ENCODE data around the gene PRKCA.

Gene PRKCA

GRCh38 chr17:66762276-66762675 lies 459.9 kb downstream of the PRKCA start:
- no peak for DNase-seq

GRCh38 chr17:66763056-66763455 lies 460.6 kb downstream of the PRKCA start:
- DNase-seq = no peak

DNA sequence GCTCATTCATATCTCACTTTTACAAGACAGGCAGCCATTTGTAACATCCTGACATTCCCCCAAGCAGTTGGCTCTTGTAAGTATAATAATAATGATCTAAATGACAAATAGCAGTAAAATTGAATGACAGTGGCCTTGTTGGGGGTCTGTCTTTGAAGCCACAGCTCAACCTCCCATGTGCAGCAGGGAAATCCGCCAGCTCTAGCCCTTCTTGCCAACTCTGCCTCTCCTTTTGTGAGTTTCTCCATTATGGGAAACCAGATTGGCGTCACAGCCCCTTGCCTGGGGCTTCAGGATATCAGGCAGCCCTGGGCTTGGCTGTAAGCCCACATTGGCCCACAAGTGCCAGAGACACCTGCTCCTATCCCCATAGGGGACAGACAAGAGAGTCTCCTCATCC lies 462.1 kb downstream of the PRKCA start:
- DNase-seq = peak; percentile 13

- DNase-seq = peak; percentile 78
Observed at GRCh38 chr17:66767154-66767933, 464.9 kb downstream of the PRKCA start.

- no peak for DNase-seq
Observed at GRCh38 chr17:66769911-66770310, 467.5 kb downstream of the PRKCA start.

DNA sequence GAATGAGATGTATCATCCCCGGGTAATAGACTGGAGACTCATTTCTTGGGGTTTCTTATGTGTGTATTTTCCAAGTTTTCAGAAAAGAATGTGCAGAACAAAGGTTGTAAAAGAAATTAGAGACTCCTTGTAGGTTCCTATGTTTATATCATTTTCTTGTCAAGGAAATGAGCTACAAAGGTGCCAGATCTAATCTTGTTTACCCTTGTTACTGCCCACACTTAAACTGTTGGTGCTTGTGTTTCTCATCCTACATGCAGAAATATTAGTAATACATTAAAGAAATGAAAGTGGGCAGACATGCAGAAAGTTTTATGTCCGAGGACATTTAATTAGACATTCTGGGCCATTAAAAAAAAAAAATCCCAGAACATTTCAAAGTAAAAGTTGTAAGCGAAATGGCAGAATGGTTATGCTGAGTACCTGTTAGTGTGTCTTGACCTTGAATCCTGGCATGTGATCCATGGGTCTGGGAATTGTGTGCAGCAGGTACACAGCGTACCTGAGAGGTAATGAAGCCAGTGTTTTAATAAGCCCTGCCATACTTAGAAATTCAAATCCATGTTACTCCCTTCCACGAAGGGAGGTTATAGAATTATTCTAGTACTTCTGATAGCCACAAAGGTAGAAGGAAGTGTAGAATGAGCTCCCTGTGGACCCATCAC lies 469.9 kb downstream of the PRKCA start:
- no peak for DNase-seq

GRCh38 chr17:66775271-66775670 lies 472.9 kb downstream of the PRKCA start:
- no peak for DNase-seq

GRCh38 chr17:66775881-66776400 lies 473.5 kb downstream of the PRKCA start:
- DNase-seq = no peak

DNA sequence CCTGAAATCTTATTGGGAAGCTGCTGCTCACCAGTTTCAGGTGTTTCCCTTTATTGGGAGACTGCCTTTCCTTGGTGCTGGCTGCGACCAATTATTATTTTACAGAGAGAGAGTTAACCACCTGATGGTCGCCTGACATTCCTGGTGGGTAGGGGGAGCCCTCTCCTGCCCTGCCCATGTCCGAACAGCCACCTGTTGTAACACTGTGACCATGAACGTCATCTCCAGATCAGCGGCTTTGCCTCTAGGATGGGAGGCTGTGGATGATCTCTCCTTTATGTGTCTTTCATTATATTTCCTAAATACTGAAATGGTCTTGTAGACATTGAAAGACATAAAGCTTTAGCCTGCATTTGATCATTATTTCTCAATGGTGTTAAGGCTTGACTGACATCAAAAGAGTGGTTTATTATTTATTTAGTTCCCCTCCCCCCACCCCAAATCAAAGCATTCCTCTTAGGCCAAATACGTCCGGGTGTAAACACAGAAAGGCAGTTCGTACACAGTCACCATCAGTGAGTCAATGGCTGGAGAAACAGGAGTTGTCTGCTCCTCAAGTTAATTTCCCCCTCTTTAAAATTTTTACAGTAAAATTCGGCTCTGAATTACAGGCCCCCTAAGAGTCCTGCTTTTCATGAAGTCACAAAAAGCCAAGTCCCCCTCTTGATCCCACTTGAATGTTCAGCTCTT lies 474.7 kb downstream of the PRKCA start:
- no peak for DNase-seq

GRCh38 chr17:66777689-66778225 lies 475.3 kb downstream of the PRKCA start:
- no peak for DNase-seq

GRCh38 chr17:66778531-66779236 lies 476.3 kb downstream of the PRKCA start:
- no peak for DNase-seq

- DNase-seq = no peak
Observed at GRCh38 chr17:66779237-66779606, 476.8 kb downstream of the PRKCA start.

GRCh38 chr17:66781135-66781534 lies 478.7 kb downstream of the PRKCA start:
- no peak for DNase-seq

GRCh38 chr17:66782851-66783250 lies 480.4 kb downstream of the PRKCA start:
- DNase-seq = no peak

DNA sequence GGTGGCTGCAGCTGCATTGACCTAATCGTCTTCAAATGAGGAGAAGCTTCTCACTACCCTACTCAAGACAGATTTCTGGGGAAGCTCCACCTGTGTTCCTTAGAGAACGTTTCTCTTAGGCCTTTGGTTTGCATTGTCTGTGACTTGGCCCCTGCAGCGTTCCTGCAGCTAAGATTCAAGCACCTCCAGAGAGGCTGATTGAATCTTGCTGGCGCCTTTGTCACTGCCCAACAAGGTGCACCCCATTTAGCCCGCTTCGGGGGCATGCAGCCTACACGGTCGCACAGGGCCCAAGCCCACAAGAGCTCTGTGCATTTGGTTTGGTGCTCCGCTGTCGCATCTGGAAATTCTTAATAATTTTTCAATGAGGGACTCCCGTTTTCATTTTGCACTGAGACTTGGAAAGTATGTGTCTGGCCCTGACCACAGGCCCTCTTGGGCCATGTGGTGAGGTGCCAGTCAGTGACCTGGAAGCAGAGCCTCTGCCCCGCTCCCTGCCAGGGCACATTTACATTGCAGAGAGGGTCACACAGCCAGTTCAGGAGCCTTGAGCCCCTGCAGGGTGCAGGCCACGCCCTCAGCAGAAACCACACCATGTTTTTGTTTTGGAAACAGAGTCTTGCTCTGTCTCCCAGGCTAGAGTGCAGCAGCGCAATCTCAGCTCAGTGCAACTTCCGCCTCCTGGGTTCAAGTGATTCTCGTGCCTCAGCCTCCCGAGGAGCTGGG lies 481.4 kb downstream of the PRKCA start:
- DNase-seq = no peak

- DNase-seq = no peak
Observed at GRCh38 chr17:66784621-66785364, 482.4 kb downstream of the PRKCA start.

GRCh38 chr17:66786107-66786506 lies 483.7 kb downstream of the PRKCA start:
- DNase-seq = no peak

- no peak for DNase-seq
Observed at GRCh38 chr17:66787914-66788313, 485.5 kb downstream of the PRKCA start.

DNA sequence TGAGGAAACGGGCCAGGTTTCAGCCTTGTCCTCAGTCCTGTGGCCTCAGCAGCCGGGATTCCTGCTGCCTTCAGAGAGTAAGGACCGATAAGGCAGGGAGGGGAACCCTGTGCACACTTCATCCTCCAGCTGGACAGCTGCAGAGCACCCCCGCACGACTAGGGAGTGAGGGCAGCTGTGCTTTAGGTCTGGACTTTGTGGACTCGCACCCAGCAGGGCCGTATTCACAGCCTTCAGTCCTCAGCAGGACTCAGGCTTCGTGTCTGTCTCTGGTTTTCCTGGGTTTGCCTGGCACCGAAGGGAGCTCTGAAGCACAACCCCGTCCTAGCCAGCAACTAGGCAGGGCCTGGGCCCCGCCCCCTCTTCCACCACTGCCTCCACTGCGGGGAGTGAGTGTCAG lies 486.7 kb downstream of the PRKCA start:
- DNase-seq = no peak

DNA sequence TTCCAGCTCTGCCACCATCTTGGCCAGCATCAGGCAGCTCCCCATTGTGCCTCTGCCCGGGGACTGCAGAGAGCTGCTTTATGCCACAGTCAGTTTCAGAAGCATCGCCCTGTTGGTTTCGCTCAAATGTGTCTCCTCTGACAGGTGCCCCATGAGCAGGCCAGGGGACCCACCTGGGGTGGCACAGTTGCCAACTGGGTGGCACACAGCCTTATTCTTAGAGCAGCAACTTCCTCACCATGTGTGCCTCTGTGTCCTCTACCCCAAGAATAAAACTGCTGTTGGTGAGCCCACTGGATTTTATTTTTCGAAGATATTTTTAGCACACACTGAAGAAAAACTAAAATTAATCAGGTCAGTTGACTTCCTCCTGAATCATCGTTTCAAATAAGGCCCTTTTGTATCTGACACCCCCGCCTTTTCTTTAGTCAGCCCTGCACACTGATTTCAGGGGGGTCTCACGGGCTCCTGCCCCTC lies 487.6 kb downstream of the PRKCA start:
- no peak for DNase-seq

- no peak for DNase-seq
Observed at GRCh38 chr17:66790501-66791061, 488.2 kb downstream of the PRKCA start.
